Common myeloid progenitor, CD34-positive (primary cell): Measurements from ENCODE around the gene SNX19.

Source experiments
- CTCF ChIA-PET: fragments of 350-600 bp; sonication (Branson Sonifier 250); formaldehyde crosslinking; loops from one replicate; lab custom pipeline; 2021; ENCODE audit warnings: antibody characterized with exemption; lab: Charles Lee
- POLR2A ChIA-PET: fragments of 350-600 bp; sonication (Branson Sonifier 250); formaldehyde crosslinking; loops from one replicate; lab custom pipeline; 2021; ENCODE audit warnings: antibody characterized with exemption; lab: Charles Lee
- DNase-seq, 3 donors: peaks; one replicate each; pipeline versions ENCODE4 v3.0.0 to v3.0.0-alpha.2; 2013
- H3K27ac ChIP-seq, 2 experiments: 1 replicate in 1 of 2; 2 replicates in 1 of 2; pipeline ENCODE4 v1.7.0; 2013; ENCODE audit warnings: inconsistent platforms in 2 of 2, low read length in 2 of 2, mild to moderate bottlenecking in 2 of 2, low read depth in 1 of 2, moderate library complexity in 1 of 2; ENCODE audit not compliant: severe bottlenecking in 2 of 2, insufficient read depth in 1 of 2, poor library complexity in 1 of 2
- H3K27me3 ChIP-seq, 5 experiments: replicated peaks in 2 of 5; 1 replicate in 3 of 5; 2 replicates in 2 of 5; pipeline versions ENCODE4 v1.6.1 to v1.7.0; 2013; ENCODE audit warnings: low read length in 4 of 5, mild to moderate bottlenecking in 2 of 5, moderate library complexity in 2 of 5, inconsistent platforms in 1 of 5; ENCODE audit not compliant: insufficient read depth in 5 of 5, control insufficient read depth in 4 of 5
- H3K36me3 ChIP-seq, 4 experiments: 1 replicate in 2 of 4; 2 replicates in 2 of 4; pipeline versions ENCODE4 v1.6.1 to v1.7.0; 2013; ENCODE audit warnings: low read length in 3 of 4, control low read depth in 1 of 4, mild to moderate bottlenecking in 1 of 4; ENCODE audit not compliant: control insufficient read depth in 4 of 4, insufficient read depth in 4 of 4
- H3K4me1 ChIP-seq, 4 experiments: 1 replicate in 3 of 4; 2 replicates in 1 of 4; pipeline versions ENCODE4 v1.6.1 to v1.7.1; 2013; ENCODE audit warnings: low read length in 3 of 4, mild to moderate bottlenecking in 3 of 4, control low read depth in 1 of 4, inconsistent platforms in 1 of 4, moderate library complexity in 1 of 4; ENCODE audit not compliant: control insufficient read depth in 4 of 4, insufficient read depth in 4 of 4; ENCODE audit errors: control extremely low read depth in 1 of 4
- H3K4me3 ChIP-seq, 7 experiments: 1 replicate in 4 of 7; 2 replicates in 3 of 7; pipeline versions ENCODE4 v1.5.1 to v1.7.0; 2013; ENCODE audit warnings: mild to moderate bottlenecking in 7 of 7, low read length in 6 of 7, moderate library complexity in 6 of 7, inconsistent platforms in 2 of 7, low read depth in 2 of 7, control low read depth in 1 of 7; ENCODE audit not compliant: insufficient read depth in 4 of 7, control insufficient read depth in 1 of 7; ENCODE audit errors: extremely low read depth in 1 of 7
- H3K9me3 ChIP-seq, 5 experiments: 1 replicate in 4 of 5; 2 replicates in 1 of 5; pipeline versions ENCODE4 v1.6.1 to v1.7.1; 2013; ENCODE audit warnings: low read length in 4 of 5, mild to moderate bottlenecking in 2 of 5, inconsistent platforms in 1 of 5, low read depth in 1 of 5, moderate library complexity in 1 of 5; ENCODE audit not compliant: control insufficient read depth in 4 of 5, insufficient read depth in 2 of 5; ENCODE audit errors: control extremely low read depth in 1 of 5
- WGBS: methylation state at CpG from one replicate; pipeline ENCODE4 v1.1.5; 2013; ENCODE audit not compliant: insufficient coverage; 5-methylcytosine and 5-hydroxymethylcytosine counted together

SNX19 gene

GRCh38 chr11:130830566-130830965 is 85.7 kb downstream of the SNX19 start:
- Histone ChIP-seq H3K27ac (no peak overlapping the region), H3K36me3 (no peaks in the 10 kb centered on the region), H3K27me3 (peaks cover 0 to 6% (median 3%) of the 10 kb centered on the region in 5 experiments), H3K4me3 (no peak overlapping the region), H3K9me3 (no peaks in the 10 kb centered on the region), H3K4me1 (no peaks in the 10 kb centered on the region)
- ChIA-PET POLR2A (no interaction called here), CTCF (interaction anchor here (1.0 to 6.1 kb wide), 3 partner anchors 19 to 394 kb away, joined by 3 to 42 read pairs (median 3); no protein-coding TSS in a partner anchor)
- WGBS = 100% methylated on average over 2 of the region's 6 CpGs
- DNase-seq = no peak

DNA sequence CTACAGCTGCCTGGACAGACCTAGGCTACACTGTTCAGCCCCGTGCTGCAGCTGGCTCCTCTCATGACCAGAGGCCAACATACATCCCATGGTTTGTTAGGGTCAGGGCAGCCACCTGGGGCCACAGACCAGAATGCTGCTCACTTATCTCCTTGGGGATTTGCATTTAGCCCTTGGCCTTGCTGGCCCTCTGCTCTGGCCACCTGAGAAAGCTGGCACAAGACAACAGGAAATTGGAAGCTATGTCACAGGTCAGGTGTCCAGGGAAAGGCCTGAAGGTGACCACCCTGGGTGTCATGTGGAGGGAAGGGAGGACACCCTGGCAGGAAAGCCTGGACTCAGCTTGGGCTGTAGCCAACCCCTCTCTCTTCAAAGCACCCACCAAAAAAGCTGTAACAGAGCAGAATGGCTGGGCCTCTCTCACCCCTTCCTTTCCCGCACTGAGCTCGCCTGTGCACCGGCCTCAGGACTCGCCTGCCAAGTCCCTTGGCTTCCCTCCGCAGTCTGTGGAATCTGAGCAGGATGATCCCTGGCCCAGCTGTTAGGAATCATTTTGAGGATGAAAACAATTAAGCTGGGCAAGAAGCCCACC is 86.3 kb downstream of the SNX19 start:
- Histone ChIP-seq H3K27me3 (peaks cover 0 to 8% (median 3%) of the 10 kb centered on the region in 5 experiments), H3K27ac (no peak overlapping the region), H3K4me3 (no peak overlapping the region), H3K9me3 (no peaks in the 10 kb centered on the region), H3K4me1 (no peaks in the 10 kb centered on the region), H3K36me3 (no peaks in the 10 kb centered on the region)
- WGBS = 96% methylated on average over 4 of the region's 6 CpGs
- CTCF ChIA-PET = interaction anchor here (1.0 to 6.1 kb wide), 3 partner anchors 19 to 394 kb away, joined by 3 to 42 read pairs (median 3); no protein-coding TSS in a partner anchor
- POLR2A ChIA-PET = no interaction called here
- no peak for DNase-seq

DNA sequence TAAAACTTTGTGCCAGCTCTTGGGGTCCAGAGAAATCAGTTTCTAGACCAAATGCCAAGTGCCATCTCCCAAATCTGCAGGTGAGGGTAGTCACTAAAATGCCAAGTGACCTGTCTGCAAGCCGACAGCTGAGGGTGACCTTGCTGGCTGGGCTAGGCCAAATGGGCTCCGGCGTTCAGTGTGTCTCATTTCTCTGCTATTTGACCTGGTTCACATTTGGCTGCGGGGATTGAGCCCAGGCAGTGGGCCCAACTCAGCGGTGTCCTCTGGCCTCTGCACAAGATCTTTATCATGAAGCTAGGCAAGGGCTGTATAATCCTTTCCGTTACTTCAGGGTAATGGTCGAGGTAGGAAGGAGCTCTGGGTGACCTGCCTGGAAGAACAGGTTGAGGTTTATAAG is 87.5 kb downstream of the SNX19 start:
- Histone ChIP-seq H3K4me1 (no peaks in the 10 kb centered on the region), H3K27ac (no peak overlapping the region), H3K9me3 (no peaks in the 10 kb centered on the region)

GRCh38 chr11:130827451-130828377 is 88.6 kb downstream of the SNX19 start:
- no peak overlapping the region for H3K4me3 ChIP-seq
- CTCF ChIA-PET = interaction anchor here (1.5 to 6.1 kb wide), 4 partner anchors 34 to 395 kb away, joined by 6 to 42 read pairs (median 8); no protein-coding TSS in a partner anchor
- POLR2A ChIA-PET = no interaction called here
- no peaks in the 10 kb centered on the region for H3K4me1 ChIP-seq
- H3K9me3 ChIP-seq = no peaks in the 10 kb centered on the region
- no peak overlapping the region for H3K27ac ChIP-seq
- DNase-seq = peak; percentile 31 to 67 (median 64)
- H3K27me3 ChIP-seq = peaks cover 0 to 15% (median 1%) of the 10 kb centered on the region in 5 experiments
- WGBS = 55% methylated on average over 8 of the region's 13 CpGs
- no peaks in the 10 kb centered on the region for H3K36me3 ChIP-seq

More for the DNA sequence above, 87.5 kb downstream of the SNX19 start:
- no peaks in the 10 kb centered on the region for H3K36me3 ChIP-seq
- H3K4me3 ChIP-seq = no peak overlapping the region
- DNase-seq = no peak
- H3K27me3 ChIP-seq = peaks cover 0 to 13% (median 1%) of the 10 kb centered on the region in 5 experiments
- 98% methylated on average over 7 of the region's 7 CpGs for WGBS
- ChIA-PET POLR2A (no interaction called here), CTCF (interaction anchor here (1.5 to 6.1 kb wide), 4 partner anchors 33 to 396 kb away, joined by 6 to 42 read pairs (median 8); no protein-coding TSS in a partner anchor)

GRCh38 chr11:130826572-130826971 is 89.7 kb downstream of the SNX19 start:
- DNase-seq = no peak
- 97% methylated on average over 9 of the region's 9 CpGs for WGBS
- no peaks in the 10 kb centered on the region for H3K4me1 ChIP-seq
- H3K36me3 ChIP-seq = no peaks in the 10 kb centered on the region
- no peaks in the 10 kb centered on the region for H3K9me3 ChIP-seq
- CTCF ChIA-PET = interaction anchor here (0.6 to 6.1 kb wide), 3 partner anchors 11 to 390 kb away, joined by 3 to 42 read pairs (median 3); no protein-coding TSS in a partner anchor
- H3K27me3 ChIP-seq = peaks cover 0 to 12% (median 1%) of the 10 kb centered on the region in 5 experiments
- no peak overlapping the region for H3K27ac ChIP-seq
- no peak overlapping the region for H3K4me3 ChIP-seq
- POLR2A ChIA-PET = no interaction called here

- WGBS = 100% methylated on average over 4 of the region's 8 CpGs
- no peaks in the 10 kb centered on the region for H3K36me3 ChIP-seq
- no peak for DNase-seq
- H3K4me3 ChIP-seq = no peak overlapping the region
- H3K27me3 ChIP-seq = peaks cover 0 to 12% (median 1%) of the 10 kb centered on the region in 5 experiments
- H3K9me3 ChIP-seq = no peaks in the 10 kb centered on the region
- no peaks in the 10 kb centered on the region for H3K4me1 ChIP-seq
- no peak overlapping the region for H3K27ac ChIP-seq
- CTCF ChIA-PET = interaction anchor here (1.2 to 6.1 kb wide), 3 partner anchors 11 to 390 kb away, joined by 3 to 42 read pairs (median 3); no protein-coding TSS in a partner anchor
- POLR2A ChIA-PET = no interaction called here
Observed at GRCh38 chr11:130825983-130826382, 90.3 kb downstream of the SNX19 start.
